NCI-H1417 treated with DMSO at 0.1 percent for 48 hours (cell line): ENCODE results near the gene ZNF316.

ENCODE experiments used
- DNase-seq: peaks from one replicate; lab custom pipeline; 2025; lab: John Stamatoyannopoulos, UW

The ZNF316 gene

GRCh38 chr7:6691609-6692106, 54.5 kb downstream of the ZNF316 start:
- no peak for DNase-seq

DNA sequence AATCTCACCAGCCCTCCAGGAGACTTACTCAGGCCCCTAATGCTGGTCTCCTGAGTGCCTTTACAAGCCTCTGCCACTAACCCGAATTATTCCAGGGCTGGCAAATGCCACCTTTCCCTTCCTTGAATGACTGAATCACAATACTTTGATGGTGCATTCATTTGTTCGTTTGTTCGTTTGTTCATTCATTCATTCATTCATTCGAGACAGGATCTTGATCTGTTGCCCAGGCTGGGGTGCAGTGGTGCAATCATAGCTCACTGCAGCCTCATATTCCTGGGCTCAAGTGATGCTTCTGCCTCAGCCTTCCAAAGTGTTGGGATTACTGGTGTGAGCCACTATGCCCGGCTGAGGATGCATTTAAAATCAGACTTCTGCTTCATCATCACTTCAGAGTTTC, 63.7 kb downstream of the ZNF316 start:
- no peak for DNase-seq

DNA sequence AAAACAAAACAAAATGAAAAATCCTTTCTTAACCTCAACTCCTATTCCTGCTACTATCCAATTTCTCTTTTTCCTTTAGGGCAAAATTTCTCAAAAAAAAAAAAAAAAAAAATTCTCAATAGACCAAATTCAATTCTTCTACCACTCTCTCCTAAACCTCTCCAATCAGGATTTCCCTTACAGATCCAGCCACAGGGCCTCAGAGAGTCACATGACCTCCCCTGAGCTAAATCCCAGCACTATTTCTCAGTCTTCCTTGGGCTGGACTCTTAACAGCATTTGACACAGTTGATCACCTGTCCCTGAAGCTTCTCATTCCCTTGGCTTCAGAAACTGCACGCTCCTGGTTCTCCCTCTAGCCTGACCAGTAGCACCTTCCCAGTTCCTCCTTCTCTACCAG, 64.7 kb downstream of the ZNF316 start:
- no peak for DNase-seq
